Esophagus squamous epithelium (tissue), 5 donors: ENCODE measurements around the gene PYGM. TPM values are rescaled to one million over a fixed set of nuclear protein-coding genes. Genes with fewer than 3 reads are reported as not detected.

ENCODE experiments used
- DNase-seq: peaks from one replicate; lab custom pipeline; 2025; lab: John Stamatoyannopoulos, UW
- H3K27ac ChIP-seq, 4 donors: fragments of 200-600 bp; sonication (generic); one replicate each; pipeline ENCODE4 v1.5.1; 2016 to 2019; ENCODE audit warnings: mild to moderate bottlenecking in 1 of 4
- H3K27me3 ChIP-seq, 4 donors: fragments of 200-600 bp; sonication (generic); 1 replicate in 3 of 4; 2 replicates in 1 of 4; pipeline versions ENCODE4 v1.5.1 to v1.6.0; 2017 to 2021; ENCODE audit warnings: antibody characterized with exemption in 1 of 4
- H3K36me3 ChIP-seq, 3 donors: fragments of 200-600 bp; sonication (generic); one replicate each; pipeline ENCODE4 v1.5.1; 2016 to 2019
- H3K4me1 ChIP-seq, 3 donors: fragments of 200-600 bp; sonication (generic); one replicate each; pipeline ENCODE4 v1.5.1; 2017 to 2019
- H3K4me3 ChIP-seq, 4 donors: fragments of 200-600 bp; sonication (generic); 1 replicate in 3 of 4; 2 replicates in 1 of 4; pipeline ENCODE4 v1.5.1; 2016 to 2019; ENCODE audit warnings: mild to moderate bottlenecking in 2 of 4, moderate library complexity in 1 of 4
- H3K9me3 ChIP-seq, 3 donors: fragments of 200-600 bp; sonication (generic); one replicate each; pipeline ENCODE4 v1.5.1; 2016 to 2019
- POLR2A ChIP-seq, 4 donors: fragments of 450-650 bp; IDR thresholded peaks; one replicate each; pipeline ENCODE4 v1.6.1; 2017; ENCODE audit warnings: antibody characterized with exemption in 4 of 4, mild to moderate bottlenecking in 4 of 4, moderate library complexity in 3 of 4
- WGBS, 2 donors: methylation state at CpG; one replicate each; pipeline ENCODE4 v1.1.5; 2018; 5-methylcytosine and 5-hydroxymethylcytosine counted together
- intact Hi-C: fragments of 100-400 bp; cut with DNase I; formaldehyde crosslinking; loops from one replicate; pipeline ENCODE4 v1.15.0; 2022
- total RNA-seq, 4 donors: library from RNA; depleted of rRNA; stranded (reverse); fragments of >200 nt; gene quantifications; one replicate each; pipeline ENCODE4 v1.1.0, GENCODE V29; 2016
- TF ChIP-seq, protein P1 (sequence below), 6 experiments: fragments of 450-650 bp in 4 of 6; fragments of 200-600 bp in 2 of 6; sonication (generic) in 2 of 6; IDR thresholded peaks; one replicate each; pipeline ENCODE4 v1.5.1; 2016 to 2019; ENCODE audit warnings: antibody characterized with exemption in 6 of 6, mild to moderate bottlenecking in 4 of 6, moderate library complexity in 4 of 6
- donor health status: DM: yes; HTN: yes; CAD: no.

The PYGM gene
- total RNA-seq, 4 donors from 2014 or later: 0.27 to 0.95 (median 0.39) TPM

DNA sequence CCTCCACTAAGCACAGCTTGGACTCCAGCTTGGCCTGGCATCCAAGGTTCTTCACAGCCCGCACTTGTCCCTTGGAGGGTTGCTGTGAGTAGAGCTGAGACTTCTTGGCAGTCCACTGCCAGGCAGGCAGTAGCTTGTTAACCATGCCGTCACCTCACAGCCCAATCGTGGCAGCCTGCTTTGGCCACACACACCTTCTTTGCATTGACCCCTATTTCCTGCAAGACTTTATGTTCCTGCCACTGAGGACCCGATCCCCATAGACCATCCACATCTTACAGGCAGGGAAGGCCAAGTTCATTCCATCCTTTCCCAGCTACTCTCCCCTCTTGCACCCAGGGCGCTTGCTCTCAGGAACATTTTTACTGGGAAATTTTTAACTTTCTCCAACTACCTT, 2.5 kb upstream of the PYGM start:
- Histone ChIP-seq H3K27ac (peak overlapping the region; percentile 59 to 82 (median 74)), H3K36me3 (peaks cover 34 to 53% (median 42%) of the 10 kb centered on the region in 3 donors), H3K4me3 (no peak overlapping the region), H3K4me1 (peaks cover 25 to 89% (median 55%) of the 10 kb centered on the region in 3 donors), H3K27me3 (no peaks in the 10 kb centered on the region), H3K9me3 (no peaks in the 10 kb centered on the region)
- TF ChIP-seq, protein P1, sequence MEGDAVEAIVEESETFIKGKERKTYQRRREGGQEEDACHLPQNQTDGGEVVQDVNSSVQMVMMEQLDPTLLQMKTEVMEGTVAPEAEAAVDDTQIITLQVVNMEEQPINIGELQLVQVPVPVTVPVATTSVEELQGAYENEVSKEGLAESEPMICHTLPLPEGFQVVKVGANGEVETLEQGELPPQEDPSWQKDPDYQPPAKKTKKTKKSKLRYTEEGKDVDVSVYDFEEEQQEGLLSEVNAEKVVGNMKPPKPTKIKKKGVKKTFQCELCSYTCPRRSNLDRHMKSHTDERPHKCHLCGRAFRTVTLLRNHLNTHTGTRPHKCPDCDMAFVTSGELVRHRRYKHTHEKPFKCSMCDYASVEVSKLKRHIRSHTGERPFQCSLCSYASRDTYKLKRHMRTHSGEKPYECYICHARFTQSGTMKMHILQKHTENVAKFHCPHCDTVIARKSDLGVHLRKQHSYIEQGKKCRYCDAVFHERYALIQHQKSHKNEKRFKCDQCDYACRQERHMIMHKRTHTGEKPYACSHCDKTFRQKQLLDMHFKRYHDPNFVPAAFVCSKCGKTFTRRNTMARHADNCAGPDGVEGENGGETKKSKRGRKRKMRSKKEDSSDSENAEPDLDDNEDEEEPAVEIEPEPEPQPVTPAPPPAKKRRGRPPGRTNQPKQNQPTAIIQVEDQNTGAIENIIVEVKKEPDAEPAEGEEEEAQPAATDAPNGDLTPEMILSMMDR (IDR thresholded peaks at IDR 0.05): no peak
- no peak for TF ChIP-seq POLR2A (IDR thresholded peaks at IDR 0.05)
- 34 to 47% methylated on average over 5 of the region's 5 CpGs for whole genome bisulfite sequencing, 2 donors
- intact Hi-C loops: no loop called here
- no peak for DNase-seq

DNA sequence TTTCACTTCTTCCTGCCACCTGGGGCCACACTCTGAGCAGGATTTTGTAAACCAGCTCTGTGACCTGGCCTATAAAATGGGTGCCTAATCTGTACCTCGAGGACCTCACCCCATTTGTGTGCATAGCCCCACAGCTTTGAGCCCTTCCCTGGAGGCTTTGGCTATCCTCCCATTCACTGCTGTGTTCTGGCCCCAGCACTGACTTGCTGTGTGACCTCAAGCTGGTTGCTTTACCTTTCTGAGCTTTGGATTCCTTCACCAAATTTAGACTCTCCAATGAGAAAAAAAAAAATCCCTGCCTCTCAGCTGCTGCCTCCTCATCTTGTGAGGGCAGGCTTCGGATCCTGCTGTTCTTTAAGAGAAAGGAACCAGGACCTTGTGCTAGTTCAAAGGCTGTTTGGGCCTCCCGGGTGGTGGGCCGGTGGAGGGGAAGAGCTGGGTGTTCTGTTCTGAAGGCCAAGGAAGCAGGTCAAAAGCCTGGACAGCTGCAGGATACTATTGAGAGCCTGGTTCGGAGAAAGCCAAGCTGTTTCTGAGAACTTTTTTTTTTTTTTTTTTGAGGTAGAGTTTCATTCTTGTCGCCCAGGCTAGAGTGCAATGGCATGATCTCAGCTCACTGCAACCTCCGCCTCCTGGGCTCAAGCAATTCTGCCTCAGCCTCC, 1.1 kb upstream of the PYGM start:
- no peak for DNase-seq
- H3K36me3 ChIP-seq: peaks cover 22 to 39% (median 29%) of the 10 kb centered on the region in 3 donors
- WGBS, 2 donors: 60 to 62% methylated on average over 6 to 7 of the region's 7 CpGs
- peaks cover 25 to 75% (median 55%) of the 10 kb centered on the region in 3 donors for H3K4me1 ChIP-seq
- TF ChIP-seq POLR2A (IDR thresholded peaks at IDR 0.05): no peak
- TF ChIP-seq, protein P1 (IDR thresholded peaks at IDR 0.05): no peak
- H3K9me3 ChIP-seq: no peaks in the 10 kb centered on the region
- no peaks in the 10 kb centered on the region for H3K27me3 ChIP-seq
- intact Hi-C loops: no loop called here
- no peak overlapping the region for H3K4me3 ChIP-seq
- peak overlapping the region in 3 of 4 donors; percentile 47 to 85 (median 82) for H3K27ac ChIP-seq

DNA sequence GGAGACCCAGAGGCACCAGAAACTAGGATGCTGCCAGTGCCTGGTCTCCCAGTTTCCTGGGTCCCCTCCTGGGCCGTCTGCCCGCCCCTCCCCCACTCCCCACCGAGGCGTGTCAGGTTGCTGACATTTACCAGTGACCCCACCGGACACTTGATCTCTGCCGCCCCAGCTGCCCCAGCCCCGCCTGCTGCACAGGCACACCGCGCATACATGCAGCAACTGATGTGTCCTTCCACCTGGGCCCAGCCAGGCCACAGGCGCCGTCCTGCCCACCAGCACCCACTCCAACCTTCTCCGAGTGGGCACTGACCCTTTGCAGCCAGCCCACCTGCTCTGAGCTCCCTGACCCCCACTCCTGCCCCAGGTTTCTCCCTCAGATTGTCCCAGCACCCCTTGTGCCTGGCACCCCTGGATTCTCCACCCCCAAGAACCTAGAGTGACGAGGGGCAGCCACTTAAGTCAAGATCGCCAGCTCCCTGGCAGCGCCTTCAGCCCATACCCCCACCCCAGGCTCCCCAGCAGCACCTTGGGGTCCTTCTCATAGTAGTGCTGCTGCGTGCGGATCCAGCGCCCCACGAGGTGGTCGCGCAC, 548 bp downstream of the PYGM start:
- no peak for DNase-seq
- peaks cover 23 to 59% (median 44%) of the 10 kb centered on the region in 3 donors for H3K4me1 ChIP-seq
- H3K27ac ChIP-seq: peak overlapping the region; percentile 37 to 85 (median 64)
- intact Hi-C loops: no loop called here
- H3K27me3 ChIP-seq: no peaks in the 10 kb centered on the region
- peaks cover 7 to 23% (median 13%) of the 10 kb centered on the region in 3 donors for H3K36me3 ChIP-seq
- 76 to 77% methylated on average over 11 to 15 of the region's 21 CpGs for WGBS, 2 donors
- TF ChIP-seq POLR2A (IDR thresholded peaks at IDR 0.05): no peak
- H3K9me3 ChIP-seq: no peaks in the 10 kb centered on the region
- peak overlapping the region in 3 of 4 donors; percentile 14 to 44 (median 21) for H3K4me3 ChIP-seq

DNA sequence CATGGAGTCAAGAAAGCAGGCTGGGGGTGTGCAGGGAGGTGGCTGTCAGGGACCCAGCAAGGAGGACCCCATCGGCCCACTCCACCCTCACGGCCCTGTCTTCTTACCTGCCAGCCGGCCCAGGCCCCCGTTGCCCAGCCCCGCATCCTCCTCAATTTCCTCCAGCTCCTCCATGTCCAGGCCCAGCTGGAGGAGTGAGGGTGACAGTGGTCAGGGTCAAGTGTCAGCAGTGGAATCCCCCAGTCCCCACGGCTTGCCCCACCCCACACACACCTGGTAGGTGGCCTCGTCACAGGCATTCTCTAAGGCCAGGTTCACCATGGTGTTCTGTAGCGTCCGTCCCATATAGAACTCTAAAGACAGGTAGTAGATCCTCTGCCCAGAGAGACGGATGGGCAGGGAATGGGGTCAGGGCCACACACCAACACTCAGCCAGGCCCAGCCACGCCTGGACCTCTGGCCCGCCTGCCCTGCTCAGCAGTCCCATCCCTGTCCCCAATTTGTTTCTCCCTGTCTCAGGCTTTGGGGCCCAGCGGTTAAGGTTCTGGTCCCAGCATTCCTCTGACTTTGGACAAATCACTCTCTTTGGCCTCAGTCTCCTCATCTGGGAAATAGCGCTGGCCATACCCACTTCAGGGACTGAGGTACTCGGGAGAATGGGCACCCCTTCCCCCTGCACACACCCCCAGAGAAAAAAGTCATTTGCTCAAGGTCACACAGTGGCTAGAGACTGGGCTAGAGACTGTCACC, 1.3 kb downstream of the PYGM start:
- intact Hi-C loops: no loop called here
- H3K36me3 ChIP-seq: peaks cover 0 to 16% (median 5%) of the 10 kb centered on the region in 3 donors
- H3K4me1 ChIP-seq: peaks cover 16 to 51% (median 37%) of the 10 kb centered on the region in 3 donors
- no peaks in the 10 kb centered on the region for H3K9me3 ChIP-seq
- no peak for TF ChIP-seq POLR2A (IDR thresholded peaks at IDR 0.05)
- TF ChIP-seq, protein P1 (IDR thresholded peaks at IDR 0.05): no peak
- peak overlapping the region in 1 of 4 donors; percentile 14 for H3K4me3 ChIP-seq
- DNase-seq: no peak
- no peaks in the 10 kb centered on the region for H3K27me3 ChIP-seq
- peak overlapping the region in 3 of 4 donors; percentile 47 to 85 (median 82) for H3K27ac ChIP-seq
- whole genome bisulfite sequencing, 2 donors: 77 to 83% methylated on average over 3 to 14 of the region's 15 CpGs

DNA sequence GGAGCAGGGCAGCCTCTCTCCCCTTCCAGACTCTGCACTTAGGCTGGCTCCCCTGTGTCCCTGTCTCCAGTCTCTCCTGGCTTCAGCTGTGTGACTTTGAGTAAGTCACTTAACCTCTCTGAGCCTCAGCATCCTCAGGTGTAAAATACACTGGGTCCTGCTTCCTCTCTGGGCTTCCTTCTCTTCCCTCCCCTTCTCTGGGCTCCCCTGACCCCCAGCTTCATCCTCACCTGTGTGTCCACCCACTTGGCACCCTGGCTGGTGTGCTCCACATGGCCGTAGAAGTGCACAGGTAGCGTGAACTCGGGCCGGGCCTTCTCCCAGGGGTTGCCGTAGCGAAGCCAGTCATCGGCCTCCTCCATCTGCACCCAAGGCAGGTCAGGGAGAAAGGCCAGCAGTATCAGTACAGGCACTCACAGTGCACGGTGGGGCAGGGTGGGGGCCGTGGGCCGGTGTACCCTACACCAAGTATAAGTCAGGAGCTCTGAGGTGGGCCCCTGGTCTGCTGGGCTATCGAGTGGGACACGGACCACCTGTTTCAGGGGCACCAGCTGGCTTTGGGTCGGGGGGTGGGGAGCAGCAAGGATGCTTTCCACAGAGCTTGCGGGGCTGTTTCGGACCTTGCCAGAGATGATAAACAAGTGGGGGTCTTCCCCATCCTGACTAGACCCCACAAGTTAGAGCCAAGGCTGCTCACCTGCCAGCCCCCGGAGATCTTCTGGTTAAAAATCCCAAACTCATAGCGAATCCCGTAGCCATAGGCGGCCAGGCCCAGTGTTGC, 2.0 kb downstream of the PYGM start:
- intact Hi-C loops: no loop called here
- TF ChIP-seq, protein P1 (IDR thresholded peaks at IDR 0.05): no peak
- H3K27me3 ChIP-seq: no peaks in the 10 kb centered on the region
- no peak overlapping the region for H3K27ac ChIP-seq
- H3K4me1 ChIP-seq: peaks cover 9 to 44% (median 29%) of the 10 kb centered on the region in 3 donors
- 85 to 87% methylated on average over 3 of the region's 19 CpGs for WGBS, 2 donors
- H3K36me3 ChIP-seq: peaks cover 0 to 8% (median 0%) of the 10 kb centered on the region in 3 donors
- H3K9me3 ChIP-seq: no peaks in the 10 kb centered on the region
- DNase-seq: no peak
- H3K4me3 ChIP-seq: no peak overlapping the region
